ENCODE data around the gene ZCCHC24.

Gene ZCCHC24

DNA sequence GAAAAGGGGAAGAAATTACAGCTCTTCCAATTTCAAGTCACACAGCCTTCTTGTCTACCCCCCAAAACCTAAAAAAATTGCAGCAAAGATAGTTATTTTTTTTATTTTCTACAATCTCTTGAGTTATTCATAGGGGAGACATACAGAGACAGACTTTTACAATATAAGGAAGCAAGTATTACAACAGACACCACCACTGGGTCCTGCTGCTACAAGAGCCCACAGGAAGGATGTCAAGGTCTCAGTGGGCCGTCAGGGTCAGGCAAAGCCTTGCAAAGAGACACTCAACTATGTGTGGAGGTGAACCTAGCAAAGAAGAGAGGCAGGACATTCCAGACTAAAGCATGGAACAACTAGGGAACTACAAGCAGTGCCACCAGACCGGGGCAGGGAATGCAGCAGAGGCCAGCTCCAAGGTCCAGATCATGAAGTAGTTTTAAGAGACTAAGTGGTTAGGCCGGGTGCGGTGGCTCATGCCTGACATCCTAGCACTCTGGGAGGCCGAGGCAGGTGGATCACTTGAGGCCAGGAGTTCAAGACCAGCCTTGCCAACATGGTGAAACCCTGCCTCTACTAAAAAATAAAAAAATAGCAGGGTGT lies 28.2 kb upstream of the ZCCHC24 start:
- peak in 1 of 10 donors; percentile 59 for DNase-seq
- intact Hi-C loops (cut with DNase I): no loop called here

DNA sequence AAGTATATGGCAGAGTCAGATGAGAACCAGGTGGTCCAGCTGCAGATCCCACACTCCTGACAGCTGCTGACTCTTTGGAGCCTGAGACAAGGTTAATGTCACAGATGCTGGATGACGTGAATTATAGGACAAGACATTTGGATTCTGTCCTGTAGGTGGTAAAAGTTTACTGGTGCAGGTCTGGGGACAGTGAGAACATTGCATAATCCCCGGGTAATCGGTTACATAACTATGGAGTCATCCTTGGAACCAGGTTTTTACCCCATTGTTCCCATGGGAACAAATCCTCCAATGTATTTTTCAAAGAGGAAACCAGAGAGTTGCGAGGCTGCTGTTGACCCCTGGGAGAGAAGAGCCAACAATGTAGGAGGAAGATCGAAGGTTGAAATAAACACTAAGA lies 27.5 kb upstream of the ZCCHC24 start:
- intact Hi-C loops (cut with DNase I): no loop called here
- DNase-seq: peak in 1 of 10 donors; percentile 8

DNA sequence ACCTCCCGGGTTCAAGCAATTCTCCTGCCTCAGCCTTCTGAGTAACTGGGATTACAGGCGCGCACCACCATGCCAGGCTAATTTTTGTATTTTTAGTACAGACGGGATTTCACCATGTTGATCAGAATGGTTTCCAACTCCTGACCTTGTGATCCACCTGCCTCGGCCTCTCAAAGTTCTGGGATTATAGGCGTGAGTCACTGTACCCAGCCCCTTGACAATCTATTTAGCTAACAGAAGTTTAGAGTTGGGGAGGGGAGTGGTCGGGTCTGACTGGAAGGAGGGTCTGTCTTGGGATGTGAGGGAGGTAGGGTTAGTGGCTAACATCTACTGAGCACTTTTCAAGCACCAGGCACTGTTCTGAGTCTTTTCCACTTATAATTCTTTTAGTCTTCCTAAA lies 27.0 kb upstream of the ZCCHC24 start:
- peak in 1 of 10 donors; percentile 36 for DNase-seq
- intact Hi-C loops (cut with DNase I): no loop called here

DNA sequence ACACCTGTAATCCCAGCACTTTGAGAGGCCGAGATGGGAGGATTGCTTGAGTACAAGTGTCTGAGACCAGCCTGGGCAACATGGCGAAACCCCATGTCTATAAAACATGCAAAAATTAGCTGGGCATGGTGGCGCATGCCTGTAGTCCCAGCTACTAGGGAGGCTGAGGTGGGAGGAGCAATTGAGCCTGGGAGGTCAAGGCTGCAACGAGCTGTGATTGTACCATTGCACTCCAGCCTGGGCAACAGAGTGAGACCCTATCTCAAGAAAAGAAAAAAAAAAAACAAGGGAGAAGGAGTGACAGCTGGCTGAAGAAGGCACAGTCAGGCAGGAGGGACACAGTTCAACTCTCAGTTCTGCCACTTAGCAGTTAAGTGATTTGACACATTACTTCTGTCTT lies 26.4 kb upstream of the ZCCHC24 start:
- intact Hi-C loops (cut with DNase I): no loop called here
- DNase-seq: peak in 1 of 10 donors; percentile 13

DNA sequence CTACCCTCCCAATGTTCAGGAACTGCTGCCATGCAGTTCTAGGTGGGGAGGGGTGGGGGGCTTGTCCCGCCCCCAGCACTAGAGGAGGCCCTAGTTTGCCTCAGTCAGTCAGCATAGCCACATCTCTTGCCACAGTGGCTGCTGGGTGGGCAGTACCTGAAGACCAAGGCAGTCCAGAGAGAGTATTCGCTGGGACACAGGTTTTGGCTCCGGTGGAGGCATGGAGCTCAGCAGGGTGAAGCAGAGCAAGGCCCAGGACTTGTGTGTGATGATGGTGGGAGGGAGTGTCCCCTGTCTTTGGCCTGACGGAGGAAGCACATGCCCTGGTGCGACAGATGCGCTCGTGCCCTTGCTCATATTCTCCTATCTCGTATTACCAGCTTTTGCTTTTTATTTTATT lies 24.7 kb upstream of the ZCCHC24 start:
- intact Hi-C loops (cut with DNase I): no loop called here
- DNase-seq: peak in 1 of 10 donors; percentile 33

DNA sequence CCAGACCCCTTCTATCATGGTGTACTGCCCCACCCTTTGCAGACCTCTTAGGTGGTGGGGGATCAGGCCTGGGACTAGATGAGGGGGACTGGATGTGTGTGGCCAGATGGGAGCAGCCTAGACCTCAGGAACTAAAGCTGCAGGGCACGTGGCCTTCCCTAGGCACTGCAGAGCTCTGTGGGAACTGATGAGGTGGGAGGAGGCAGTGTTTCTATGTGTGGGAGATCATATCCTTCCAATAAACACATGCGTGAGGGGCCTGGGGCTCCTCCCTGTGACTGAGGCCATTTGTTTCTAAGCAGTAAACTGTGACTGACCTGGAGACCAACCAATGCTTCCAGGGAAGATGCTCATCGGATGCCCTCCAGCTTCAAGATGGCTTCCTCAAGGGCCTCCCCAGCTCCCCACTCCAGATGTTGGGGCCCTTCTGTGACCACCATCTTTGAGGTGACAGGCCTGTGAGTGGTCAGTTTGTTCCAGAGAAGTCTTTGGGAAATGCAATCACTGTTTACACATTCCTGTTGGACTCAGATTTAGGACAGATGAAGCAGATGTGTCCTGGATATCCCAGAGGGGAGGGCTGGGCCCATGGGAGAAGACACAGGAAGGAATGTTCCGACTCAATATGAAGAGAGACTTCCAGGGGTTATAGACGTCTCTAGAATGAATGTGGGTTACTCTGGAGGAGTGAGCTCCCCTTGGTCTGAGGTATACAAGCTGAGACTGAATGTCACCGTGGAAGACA lies 23.6 kb upstream of the ZCCHC24 start:
- no peak for DNase-seq
- intact Hi-C loops (cut with DNase I): no loop called here

DNA sequence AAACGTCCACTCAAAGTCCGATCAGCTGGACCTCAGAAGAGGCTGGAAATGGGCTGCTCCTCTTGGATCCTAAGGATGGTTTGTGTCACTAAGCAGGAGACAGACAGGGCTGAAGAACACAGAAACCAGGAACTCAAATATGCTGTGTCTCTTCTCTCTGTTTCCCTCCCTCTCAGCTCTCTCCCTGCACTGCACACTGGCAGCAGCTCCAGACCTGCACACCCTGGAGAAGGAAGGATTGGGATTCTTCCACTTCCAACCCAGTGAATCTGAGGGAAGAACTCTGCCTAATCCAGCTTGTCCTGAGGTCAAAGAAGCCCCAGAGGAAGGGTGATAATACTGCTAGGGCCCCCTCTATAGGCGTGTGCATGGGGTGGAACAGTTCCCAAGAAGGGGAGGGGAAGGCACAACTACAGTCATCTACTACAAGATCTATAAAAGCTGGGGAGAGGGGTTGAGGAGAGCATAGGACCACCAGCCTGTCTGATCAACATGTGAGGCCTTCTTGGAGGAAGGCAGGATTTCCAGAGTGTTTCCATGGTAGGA lies 22.7 kb upstream of the ZCCHC24 start:
- no peak for DNase-seq
- intact Hi-C loops (cut with DNase I): no loop called here

DNA sequence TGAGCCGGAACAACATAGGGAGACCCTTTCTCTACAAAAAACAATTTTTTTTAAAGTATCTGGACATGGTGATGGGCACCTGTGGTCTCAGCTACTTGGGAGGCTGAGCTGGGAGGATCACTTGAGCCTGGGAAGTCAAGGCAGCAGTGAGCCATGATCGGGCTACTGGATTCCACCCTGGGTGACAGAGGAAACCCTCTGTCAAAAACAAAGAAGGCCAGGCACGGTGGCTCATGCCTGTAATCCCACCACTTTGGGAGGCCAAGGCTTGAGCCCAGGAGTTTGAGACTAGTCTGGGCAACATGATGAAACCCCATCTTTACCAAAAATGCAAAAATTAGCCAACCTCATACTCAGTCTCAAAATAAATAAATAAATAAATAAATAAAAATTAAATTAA lies 19.9 kb upstream of the ZCCHC24 start:
- intact Hi-C loops (cut with DNase I): no loop called here
- DNase-seq: no peak

DNA sequence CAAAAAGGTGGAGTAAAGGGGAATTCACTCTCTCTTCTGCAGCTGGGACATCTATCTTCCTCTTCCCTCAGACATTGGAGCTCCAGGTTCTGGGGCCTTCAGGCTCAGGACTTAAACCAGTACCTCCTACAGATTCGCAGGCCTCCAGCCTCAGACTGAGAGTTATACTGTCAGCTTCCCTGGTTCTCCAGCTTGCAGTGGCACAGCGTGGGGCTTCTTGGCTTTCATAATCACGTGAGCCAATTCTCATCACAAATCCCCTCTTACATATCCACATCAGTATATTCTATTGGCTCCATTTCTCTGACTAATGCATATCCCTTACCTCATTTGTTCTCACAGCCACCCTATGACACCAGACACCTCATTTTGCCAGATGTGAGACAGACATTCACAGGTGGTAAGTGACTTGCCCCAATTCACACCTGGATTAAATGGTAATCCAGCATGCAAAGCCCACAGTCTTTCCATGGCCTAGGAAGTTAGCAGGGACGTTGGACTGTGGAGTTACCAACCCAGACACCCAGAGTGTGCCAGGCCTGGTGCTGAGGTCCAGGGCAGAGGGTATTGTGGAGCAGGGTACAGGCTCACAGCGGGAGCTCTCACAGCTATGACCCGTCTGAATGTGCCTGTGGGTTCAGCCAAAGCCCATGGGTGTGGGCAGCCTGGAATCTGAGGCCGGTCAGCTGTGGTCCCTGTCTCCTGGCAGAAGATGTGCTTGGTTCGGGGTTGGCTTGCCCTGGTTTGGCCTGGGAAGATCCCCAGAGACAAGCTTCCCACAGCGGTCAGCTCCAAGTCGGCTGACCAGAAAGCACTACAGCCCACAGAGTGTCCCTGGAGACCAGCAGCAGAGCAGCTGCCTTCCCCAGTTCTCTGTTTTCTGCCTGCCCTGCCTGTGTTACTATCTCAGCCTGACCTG lies 18.4 kb upstream of the ZCCHC24 start:
- intact Hi-C loops (cut with DNase I): no loop called here
- no peak for DNase-seq

DNA sequence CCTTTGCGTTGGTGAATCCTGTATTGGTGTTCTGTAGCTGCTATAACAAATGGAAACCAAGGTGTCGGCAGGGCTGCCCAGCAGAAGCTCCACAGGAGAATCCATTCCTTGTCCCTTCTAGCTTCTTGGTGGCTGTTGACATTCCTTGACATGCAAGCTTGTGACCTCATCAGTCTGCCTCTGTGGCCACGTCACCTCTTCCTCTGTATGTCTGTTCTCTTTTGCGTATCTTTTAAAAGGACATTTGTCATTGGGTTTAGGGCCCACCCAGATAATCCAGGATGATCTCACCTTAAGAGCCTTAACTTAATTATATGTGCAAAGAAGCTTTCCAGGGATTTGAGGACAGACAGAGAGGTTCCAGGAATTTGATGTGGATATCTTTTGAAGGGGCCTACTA lies 15.3 kb upstream of the ZCCHC24 start:
- no peak for DNase-seq
- intact Hi-C loops (cut with DNase I): no loop called here

DNA sequence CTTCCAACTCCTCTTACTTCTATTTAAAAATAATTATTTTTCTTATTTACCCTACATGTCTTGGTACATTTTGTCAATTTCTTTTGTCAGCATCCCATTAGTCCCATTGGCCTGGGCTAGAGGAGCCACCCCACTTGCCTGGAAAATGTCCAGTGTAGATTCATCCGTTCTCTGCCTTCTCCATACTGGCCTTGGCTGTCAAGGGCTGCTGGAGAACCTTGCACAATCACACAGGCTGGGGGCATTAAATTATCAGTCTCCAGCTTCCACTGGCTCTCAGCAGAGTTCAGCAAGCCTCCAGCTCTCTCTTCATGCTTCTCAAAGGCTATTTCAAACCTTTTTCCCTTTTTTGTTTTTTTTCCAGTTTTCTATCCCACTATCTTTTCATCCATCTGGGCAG lies 13.8 kb upstream of the ZCCHC24 start:
- DNase-seq: no peak
- intact Hi-C loops (cut with DNase I): no loop called here

DNA sequence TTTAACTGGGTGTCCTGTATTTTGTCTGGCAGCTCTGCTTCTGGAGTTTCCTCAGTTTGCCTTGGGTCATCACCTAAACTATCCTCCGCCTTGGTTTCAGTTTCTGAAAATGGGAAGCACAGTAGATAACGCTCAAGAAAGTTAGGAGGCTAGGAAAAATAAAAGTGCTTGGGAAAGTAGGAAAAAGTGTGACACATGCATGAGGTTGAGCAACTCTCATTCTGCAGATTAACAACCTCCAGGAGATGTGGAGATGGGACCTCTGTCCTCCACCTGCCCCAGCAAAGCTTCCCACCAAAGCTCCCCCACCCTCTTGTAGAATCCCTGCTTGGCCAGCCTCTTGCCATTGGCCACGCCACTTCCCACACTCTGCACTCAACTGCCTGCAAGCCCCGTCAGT lies 13.1 kb upstream of the ZCCHC24 start:
- DNase-seq: no peak

DNA sequence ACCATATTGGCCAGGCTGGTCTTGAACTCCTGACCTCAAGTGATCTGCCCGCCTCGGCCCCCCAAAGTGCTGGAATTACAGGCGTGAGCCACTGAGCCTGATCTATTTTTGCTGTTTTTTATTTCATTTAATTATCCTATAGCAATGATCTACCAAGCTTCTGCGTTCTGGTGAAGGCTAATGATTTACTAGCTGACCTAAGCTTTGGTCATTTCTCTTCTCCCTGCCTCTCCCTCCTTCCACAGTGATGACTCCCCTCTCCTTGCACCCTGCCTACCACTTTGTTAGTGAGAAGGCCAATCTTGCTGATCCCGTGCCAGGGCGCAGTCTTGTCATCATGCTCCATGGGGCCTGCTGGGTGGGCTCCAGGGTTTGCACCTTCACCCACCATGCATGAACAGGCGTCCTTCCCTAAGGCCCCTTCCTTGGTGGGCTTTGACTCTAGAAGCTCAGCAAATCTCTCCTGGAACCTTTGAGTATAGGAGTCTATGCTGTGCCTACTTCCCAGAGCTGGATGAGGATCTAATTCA lies 11.9 kb upstream of the ZCCHC24 start:
- DNase-seq: no peak
- intact Hi-C loops (cut with DNase I): no loop called here

More for the DNA sequence above, 13.1 kb upstream of the ZCCHC24 start:
- intact Hi-C loops (cut with DNase I): no loop called here

DNA sequence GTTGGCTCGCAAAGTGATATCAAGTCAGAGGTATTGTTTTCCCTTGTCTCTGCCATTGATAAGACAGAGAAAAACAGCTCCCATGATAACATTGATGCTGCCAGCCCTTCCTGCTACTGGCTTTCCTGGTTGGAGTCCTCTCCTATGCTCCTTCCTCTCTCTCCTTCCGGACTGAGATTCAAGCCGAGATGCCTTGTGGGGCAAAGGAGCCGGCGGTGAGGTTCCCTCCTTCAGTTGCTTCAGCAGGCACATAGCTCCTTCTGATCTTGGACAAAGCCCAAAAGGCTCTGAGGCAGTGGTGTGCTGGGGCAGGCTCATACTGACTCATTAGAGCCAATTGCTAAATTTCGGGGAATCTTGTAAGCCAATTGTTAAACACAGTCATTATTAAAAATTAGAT lies 8.8 kb upstream of the ZCCHC24 start:
- DNase-seq: peak in 1 of 10 donors; percentile 39
- intact Hi-C loops (cut with DNase I): no loop called here

DNA sequence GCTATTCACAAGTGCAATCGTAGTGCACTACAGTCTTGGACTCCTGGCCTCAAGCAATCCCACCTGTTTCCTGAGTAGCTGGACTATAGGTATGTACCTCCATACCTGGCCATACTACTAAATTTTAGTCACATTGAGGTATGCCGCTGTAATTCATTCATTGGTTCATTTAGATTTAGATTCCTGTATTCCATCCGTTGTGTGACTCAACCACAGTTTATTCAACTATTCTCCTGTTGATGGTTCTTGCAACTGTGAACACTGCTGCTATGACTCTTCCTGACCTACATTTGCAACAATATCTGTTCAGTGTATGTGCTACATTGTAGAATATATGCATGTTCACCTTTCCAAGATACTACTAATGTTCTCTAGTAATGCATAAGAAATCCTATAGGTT lies 8.0 kb upstream of the ZCCHC24 start:
- intact Hi-C loops (cut with DNase I): no loop called here
- DNase-seq: no peak

DNA sequence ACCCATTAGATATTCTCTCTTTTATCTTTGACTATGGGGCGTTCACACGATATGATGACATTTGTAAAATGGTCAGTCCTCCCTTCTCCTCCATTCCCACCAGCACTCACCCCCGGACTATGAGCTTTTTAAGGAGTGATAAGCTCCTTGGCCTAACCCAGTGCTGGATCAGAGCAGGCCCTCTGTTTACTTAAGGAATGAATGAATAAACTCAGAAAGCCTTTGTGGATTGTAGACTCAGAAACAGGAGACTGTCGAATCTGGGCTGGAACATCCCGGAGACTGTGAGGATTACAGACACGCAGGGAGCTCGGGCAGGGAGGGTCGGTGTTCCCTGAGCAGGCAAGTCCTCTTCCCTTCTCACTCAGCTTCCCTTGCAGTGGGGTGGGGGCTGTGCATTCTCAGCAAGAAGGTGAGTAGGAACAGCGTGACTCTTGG lies 6.8 kb upstream of the ZCCHC24 start:
- peak in 1 of 10 donors; percentile 46 for DNase-seq

DNA sequence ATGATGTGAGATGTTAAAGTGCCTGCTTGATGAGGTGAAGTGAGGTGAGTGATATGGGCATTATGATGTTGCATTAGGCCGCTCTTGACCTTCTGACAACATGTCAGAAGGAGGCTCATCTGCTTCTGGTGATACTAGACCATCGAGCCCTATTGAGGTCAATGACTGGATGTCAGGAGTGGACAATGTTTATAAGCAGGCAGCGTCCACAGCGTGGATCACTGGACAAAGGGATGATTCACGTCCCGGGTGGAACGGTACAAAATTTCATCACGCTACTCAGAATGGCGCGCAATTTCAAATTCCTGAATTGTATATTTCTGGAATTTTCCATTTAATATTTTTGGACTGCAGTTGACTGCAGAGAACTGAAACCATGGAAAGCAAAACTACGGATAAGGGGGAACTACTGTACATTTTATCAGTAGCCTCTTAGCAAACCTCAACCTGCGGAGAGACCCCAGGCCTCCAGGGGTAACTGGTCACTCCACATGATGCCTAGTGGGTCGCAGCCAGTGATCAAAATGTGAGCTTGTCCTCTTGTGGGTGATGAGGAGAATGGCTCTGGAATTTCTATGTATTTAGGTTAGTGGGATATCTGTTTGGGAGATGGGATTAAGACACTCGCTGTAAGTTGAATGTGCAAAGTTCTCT lies 5.7 kb upstream of the ZCCHC24 start:
- intact Hi-C loops (cut with DNase I): no loop called here
- DNase-seq: peak in 1 of 10 donors; percentile 22

More for the DNA sequence above, 6.8 kb upstream of the ZCCHC24 start:
- intact Hi-C loops (cut with DNase I): no loop called here

DNA sequence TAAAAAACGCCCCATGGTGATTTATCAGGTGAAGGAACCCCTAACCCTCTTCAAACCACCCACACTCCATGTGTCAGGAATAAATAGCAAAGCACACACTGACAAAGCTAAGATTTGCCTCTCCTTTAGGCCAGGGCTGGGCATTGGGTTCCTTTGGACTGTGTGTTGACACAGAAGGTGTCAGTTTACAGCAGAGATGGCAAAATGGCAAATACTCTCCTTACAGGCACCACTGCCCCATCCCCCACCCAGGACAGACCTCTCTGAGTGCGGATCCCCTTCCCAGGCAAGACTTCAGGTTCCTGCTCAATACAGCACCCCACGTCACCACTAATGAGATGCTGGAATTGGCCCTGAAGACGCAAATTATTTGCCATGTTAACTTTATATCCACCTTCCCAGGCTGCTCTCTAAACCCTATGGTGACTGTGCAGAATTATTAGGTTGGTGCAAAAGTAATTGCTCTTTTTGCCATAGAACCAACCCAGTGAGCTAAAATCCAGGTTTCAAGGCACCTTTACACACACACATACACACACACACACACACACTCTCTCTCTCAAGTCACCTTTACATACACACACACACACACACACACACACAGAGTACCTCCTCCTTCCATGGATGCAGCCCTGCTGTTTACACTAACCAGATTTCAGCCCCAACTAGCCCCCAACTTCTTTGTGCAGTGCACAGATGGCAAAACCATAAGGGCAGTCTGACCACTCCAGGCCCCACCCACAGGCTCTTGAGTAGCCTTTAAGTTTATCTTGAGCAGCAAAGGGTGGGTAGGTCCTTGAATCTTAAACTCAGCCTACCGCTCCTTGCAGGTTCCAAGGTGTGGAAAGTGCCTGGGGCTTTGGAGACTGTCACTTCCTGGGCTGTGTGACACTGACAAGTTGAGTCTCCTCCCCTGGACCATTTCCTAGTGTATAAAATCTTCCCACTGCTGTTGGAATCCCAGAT lies 4.0 kb upstream of the ZCCHC24 start:
- DNase-seq: peak in 1 of 10 donors; percentile 19
- intact Hi-C loops (cut with DNase I): no loop called here

DNA sequence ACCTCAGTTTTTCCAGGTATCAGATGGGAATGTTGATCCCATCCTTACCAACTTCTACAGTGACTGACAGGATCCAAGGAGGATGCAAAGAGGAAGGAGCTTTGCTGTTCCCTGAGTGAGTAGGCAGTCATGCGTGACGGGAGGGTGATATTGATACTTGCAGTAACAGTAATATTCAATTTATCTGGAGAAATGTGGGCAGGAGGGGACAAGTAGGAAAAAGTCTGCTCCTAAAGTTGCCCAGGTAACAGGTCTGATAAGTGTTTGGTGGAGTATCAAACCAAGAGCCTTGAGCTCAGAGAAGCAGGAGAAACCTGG lies 3.3 kb upstream of the ZCCHC24 start:
- intact Hi-C loops (cut with DNase I): no loop called here
- DNase-seq: no peak

All from posterior cingulate gyrus (tissue), 11 donors.